Pons (tissue), 1 donor: ENCODE results near the gene EMP2.

Source experiments
- DNase-seq: peaks from one replicate; pipeline ENCODE4 v3.0.0-alpha.2; 2016; ENCODE audit warnings: low spot score

EMP2 gene

DNA sequence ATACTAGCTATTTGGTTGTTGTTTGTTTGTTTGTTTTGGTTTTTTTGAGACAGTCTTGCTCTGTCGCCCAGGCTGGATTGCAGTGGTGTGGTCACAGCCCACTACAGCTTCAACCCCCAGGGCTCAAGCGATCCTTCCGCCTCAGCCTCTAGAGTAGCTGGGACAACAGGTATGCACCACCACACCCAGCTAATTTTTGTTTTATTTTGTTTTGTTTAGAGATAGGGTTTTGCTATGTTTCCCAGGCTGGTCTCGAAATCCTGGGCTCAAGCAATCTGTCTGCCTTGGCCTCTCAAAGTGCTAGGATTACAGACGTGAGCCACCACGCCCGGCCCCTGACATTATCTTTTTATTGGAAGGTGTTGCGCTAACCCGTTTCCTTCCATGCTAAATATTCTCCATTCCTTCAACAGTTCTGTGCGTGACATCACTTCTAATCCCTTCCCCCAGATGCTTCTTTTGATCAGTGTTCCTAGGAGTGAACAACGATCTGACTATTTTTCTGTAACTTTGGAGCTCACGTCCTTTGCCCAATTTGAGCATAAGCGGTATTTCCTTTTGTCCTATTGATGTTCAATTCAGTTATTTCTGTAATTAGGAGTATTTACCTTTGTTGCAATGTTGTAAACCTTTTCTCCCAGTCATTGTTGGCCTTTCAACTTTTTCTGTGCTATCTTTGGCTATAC is 30.2 kb upstream of the EMP2 start:
- DNase-seq: no peak

DNA sequence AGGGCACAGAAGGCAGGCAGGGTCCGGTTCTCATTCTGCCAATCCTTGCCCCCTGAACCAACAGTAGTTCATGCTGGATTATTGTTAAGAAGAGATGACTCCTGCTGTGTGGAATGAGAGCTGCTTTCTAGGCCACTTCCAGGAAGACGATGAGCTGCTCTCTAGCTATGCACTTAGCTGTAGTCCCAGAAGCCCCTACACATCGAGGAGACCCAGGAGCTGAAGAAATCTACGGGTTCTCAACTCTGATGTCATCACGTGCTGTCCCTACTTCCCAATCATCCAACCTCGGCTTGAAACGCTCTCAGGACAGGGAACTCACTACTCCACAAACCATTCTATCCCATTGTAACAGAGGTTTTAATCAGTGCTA is 29.0 kb upstream of the EMP2 start:
- DNase-seq: no peak

DNA sequence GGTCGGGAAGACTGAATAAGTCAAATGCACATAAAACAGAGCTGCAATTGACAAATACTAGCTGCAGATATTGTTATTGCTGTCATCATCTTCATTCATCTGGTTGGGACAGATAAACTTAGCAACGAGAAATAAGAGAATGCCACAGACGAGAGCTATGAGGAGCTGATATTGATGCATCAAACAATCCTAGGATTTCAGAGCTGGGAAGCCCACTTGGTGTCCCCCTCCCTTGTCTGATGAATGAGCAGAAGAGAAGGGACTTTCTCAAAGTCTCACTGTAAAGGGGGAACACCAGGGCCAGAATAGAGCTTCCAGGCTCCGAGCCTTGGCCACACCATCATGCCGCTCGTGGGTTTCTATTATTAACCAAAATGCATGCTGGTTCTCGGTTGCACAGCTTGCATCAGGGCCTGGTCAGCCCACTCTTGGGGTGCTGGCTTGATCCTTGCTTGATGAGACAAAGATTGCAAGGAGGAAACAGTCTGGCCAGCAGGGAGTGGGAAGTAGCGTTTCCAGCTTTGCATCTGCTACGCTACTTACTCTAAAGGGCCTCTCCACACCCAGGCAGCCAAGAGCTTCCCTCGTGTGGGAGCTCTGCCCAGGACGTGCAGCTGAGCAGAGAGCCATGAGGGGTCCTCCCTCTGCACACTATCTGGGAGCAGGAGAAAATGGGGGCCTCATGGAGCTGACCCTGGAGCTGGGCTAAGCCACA is 28.4 kb upstream of the EMP2 start:
- DNase-seq: no peak

DNA sequence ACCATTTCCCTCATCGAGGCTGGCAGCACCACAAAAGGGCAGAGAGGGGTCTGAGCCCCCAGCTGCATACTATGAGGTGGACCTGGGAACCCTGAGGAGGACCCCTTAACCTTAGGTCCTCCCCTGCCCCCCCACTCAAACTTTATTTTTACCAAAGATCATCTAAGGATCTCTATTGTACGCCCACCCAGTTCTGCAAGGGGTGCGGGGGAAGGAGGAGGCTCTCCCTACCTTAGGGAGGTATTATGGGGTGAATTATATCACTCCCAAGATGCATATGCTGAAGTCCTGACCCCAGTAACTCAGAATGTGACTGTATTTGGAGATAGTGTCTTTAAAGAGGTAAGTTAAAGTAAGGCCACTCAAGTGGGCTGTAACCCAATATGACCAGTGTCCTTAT is 26.8 kb upstream of the EMP2 start:
- no peak for DNase-seq

DNA sequence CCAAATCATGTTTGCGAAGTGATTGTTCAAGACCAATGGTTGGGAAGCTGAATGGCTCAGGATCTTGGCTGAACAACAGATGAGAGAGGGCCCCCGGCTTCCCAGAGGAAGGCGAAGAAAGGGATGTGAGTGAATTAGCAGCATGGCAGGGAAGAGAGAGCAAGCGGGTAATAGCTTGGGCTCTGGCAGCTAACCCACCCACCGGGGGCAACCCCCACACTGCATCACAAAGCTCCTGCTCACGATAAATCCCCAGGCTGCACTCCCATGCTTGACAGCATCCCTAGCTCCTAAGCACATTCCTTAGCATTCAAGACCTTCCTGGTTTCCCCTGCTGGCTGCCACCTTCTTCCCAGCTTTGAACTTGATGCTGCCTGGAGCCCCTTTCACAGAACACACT is 26.2 kb upstream of the EMP2 start:
- DNase-seq: no peak

DNA sequence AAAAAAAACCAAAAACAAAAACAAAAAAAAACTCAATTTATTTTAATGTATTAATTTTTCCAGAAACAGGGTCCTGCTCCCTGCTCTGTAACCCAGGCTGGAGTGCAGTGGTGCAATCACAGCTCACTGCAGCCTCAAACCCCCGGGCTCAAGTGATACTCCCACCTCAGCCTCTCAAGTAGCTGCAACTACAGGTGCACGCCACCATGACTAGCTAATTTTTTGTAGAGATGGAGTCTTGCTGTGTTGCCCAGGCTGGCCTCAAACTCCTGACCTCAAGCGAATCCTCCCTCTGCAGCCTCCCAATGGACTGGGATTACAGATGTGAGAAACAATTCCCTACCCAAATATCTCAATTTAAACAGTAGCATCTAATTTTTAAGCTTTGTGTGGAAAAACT is 25.2 kb upstream of the EMP2 start:
- DNase-seq: no peak

DNA sequence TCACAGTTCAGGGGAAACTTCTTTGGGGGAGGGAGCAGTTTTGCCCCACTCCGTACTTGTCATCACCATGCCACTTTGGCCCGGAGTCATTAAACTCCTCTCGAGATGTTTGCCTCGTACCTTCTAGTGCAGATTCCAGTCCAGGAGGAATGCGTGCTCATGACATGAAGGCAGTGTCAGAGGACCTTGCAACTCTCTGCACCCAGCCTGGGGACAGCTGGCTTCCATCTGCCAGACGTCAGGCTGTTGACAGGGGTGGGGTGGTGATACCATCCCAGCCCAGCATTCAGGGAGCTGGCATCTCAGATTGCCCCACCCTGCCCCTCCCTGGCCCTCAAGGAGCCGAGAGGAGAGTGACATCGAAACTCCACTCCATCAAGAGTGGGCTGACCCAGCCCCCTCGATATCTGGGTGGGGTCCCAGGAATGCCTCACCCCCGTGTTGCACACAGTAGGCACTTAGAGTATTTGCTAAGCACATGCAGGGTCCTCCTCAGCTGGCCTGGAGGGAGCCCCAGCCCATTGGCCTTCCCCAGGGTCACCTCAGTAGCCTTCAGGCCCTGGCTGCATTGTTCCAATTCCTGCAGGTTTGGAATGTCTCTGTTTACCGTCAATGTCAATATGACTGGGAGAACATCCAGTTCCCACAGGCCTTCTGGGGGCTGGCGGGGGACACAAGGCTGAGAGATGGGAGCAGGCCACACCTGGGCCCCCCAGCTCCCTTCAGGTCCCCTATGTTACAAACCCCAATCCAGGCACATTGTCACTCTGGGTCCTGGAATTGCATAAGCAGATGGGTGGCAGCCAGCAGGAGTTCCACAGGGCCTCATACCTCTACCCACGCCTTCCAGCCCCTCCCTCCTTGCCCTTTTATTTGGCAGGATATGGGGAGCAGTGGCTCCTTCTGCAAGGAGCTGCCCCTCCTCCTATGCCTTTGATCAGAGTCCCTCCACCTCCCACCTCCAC is 21.3 kb upstream of the EMP2 start:
- DNase-seq: no peak

DNA sequence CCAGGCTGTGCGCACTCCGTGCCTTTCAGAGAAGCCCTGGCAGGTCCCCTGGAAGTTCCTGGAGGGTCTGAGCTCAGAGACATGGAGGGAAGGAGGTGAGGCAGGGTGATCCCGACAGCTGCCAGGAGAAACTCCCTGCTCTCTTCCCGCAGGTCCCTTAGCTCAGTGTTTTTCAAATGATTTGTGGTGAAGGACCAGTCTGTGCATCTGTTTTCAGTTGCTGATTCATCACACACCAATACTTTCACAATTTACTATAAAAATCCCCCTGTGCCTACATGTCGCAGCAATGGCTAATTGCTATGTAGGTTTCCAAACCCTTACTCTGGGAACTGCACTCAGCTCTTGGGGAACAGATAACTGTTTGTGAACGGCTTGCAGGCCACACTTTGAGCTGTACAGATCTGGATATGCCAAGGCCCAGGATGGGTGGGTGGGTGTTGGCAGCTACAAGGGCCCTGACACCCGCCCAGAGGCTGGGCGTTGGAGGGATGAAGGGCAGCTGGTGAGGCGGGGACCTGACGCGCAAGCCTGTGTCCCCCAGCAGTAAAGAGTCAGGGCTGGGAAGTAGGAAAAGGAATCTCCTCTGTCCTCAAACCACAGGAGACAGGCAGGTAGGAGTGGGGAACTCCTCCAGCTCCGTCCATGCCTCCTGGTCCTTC is 20.5 kb upstream of the EMP2 start:
- DNase-seq: no peak

DNA sequence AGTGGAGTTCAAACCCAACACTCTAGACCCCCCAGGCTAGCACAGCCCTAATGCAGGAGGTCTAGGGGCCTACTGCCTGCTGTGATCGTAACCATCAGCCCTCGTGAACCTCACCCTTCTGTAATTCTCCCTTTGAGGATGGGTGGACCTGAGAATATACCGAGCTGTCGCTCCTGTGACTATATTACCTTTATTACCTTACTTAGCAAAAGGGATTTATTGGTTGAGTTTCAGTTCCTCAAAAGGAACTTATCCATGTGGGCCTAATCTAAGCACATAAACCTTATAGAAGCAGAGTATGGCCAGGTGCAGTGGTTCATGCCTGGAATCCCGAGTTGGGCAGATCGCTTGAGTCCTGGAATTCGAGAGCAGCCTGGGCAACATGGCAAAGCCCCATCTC is 19.2 kb upstream of the EMP2 start:
- DNase-seq: no peak

DNA sequence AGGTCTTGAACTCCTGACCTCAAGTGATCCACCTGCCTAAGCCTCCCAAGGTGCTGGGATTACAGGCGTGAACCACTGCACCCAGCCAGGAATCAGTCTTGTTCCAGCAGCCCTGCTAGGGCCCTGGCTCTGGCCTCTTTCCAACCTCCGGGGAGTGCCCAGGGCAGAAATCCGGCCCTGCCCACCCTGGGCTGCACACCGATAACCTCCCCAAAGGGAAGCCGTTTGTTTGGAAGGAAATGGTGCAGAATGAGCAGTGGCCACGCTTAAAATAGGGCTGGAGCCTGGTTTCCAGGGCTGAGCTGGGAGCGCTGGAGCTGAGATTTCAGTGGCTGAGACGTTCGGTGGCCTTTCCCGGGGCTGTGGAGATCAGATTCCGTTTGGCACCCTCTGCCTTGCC is 17.8 kb upstream of the EMP2 start:
- no peak for DNase-seq

DNA sequence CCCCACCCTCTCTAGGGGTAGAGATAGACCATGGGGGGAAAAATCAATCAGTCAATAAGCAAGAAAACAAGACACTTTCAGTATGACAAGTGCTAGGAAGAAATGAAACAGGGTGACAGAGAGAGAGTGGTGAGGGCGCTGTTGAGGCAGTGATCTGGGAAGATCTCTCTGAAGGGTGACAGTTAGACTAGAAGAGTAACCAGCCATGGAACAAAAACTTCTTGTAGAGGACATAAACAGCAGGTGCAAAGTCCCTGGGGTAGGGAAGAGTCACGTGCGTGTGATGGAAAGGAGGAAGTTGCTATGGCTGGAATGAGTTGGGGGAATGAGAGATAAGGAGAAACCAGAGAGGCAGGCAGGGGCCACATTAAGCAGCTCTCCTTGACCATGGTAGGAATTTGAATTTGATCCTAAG is 16.8 kb upstream of the EMP2 start:
- no peak for DNase-seq

DNA sequence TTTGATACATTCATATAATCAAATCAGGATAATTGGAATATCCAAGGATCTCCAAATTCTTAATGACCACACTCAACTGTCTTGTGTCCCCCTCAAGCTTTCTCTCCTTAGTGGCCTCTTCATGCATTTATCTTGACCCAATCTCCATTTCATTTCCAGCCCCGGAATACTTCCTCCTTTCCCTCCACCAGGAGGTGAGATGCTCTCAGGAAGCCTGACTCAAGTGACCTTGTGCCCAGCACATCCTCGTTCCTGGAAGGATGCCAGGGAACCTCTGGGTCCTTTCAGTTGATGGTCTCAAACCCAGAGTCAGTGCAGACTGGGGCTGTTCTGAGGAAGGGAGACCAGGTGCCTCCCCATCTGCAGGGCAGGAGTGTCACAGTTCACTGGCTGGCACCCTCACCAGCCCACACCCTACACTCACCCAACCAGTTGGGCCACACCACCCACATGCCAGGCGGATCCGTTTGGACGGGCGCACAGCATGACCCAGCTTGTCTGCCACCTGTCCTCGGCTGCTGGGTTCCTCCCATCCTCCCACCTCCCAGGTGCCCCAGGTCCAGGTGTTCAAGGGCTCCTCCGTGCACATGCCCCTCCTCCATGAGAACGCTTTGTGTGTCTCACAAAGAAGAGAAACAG is 14.0 kb upstream of the EMP2 start:
- no peak for DNase-seq

DNA sequence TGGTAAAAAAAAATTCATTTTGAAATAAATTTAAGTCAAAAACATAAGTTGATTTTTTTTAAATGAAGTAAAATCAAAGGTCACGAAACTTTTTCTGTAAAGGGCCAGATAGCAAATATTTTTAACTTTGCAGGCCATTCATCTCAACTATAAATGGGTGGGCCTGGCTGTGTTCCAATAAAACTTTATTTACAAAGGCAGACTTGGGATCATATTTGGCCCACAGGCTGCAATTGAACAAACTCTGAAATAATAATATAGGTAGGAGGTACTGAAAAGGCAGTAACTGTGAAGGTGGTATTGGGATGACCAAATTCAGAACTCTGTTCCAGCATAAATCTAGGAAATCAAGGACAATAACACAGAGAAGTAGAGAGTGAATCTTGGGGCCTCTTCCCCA is 12.2 kb upstream of the EMP2 start:
- DNase-seq: no peak

DNA sequence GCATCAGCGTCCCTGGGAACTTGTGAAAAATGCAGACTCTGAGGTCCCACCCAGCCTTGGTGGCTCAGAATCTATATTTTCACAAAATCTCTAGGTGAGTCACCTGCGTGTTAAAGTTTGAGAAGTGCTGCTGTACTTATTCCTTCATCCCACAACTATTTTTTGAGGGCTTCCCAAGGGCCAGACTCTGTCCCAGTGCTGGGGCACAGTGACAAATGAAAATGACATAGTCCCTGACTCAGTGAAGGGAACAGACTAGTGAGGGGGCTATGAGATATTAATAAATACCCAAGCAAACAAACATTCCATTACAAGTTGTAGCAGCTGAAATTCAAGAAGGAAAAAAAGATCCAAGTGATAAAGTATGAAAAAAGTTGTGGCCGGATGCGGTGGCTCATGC is 9.9 kb upstream of the EMP2 start:
- no peak for DNase-seq

DNA sequence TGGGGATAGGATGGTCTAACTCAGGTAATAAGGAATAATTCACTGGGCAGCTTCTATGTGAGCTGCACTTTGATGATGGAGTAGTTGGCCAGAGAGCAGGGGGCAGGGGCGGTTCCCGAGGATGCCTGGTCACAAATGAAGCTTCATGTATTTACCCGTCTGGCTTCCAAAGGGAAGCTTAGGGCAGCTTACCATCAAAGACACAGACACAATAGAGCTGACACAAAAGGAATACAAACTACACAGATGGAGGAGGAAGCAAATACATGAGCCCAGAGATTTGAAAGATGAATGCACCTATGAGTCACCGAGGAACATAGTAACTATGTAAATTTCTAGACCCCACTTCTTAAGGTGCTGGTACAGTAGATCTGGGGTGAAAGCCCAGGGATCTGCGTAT is 8.7 kb upstream of the EMP2 start:
- DNase-seq: no peak

DNA sequence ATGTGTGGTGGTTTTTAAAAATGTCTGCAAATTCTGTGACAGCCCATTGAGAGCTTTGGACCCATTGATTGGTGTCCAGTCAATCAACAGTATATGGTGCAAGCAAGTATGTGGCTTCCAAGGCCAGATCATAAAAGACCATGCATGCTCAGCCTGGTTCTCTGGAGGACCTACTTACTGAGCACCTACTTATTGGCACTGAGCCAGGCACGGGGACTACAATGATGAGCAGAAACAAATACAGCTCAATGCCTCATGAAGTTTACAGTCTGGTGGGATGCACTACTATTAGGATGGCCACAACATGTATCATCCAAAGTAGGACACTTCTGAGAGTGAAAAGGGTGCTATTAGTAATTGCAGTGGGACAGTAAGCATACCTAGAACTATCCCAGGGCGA is 7.2 kb upstream of the EMP2 start:
- DNase-seq: no peak

DNA sequence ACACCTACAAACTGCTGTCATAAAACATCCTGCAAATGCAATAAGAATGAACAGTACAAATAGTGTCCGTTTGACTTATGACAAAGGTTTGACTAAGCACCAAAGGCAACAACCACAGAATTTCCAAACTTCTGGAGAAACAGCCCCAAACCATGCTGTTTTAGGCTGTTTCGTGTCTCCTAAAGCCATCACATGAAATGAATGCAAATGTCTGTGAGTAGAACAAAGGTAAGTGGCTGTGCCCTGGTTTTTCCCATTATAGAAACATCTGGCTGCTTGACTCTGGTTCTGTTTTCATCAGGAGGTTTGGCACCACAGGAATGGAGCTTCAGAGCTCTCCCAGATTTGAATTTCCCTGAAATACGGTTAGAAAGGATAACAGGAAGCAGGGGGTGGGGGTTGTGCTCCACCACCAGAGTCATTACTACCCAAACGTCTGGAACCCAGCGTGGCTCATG is 4.6 kb upstream of the EMP2 start:
- DNase-seq: no peak

DNA sequence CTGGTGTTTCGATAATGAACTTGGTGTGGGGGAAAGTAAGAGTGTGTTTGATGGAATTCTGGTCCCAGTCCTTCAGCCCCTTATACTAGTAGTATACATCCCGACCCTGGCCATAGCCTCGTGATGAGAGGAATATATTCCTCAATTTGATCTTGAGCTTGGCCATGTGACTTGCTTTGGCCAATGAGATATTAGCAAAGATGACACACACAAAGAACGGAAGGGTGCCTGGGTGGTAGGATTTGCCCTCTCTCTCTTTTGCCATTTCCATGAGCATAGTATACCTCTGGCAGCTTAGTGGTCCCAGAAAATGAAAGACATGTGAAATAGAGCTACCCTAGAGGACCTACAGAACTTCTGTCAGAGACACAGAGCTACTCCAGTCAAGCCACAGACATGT is 2.9 kb upstream of the EMP2 start:
- no peak for DNase-seq

DNA sequence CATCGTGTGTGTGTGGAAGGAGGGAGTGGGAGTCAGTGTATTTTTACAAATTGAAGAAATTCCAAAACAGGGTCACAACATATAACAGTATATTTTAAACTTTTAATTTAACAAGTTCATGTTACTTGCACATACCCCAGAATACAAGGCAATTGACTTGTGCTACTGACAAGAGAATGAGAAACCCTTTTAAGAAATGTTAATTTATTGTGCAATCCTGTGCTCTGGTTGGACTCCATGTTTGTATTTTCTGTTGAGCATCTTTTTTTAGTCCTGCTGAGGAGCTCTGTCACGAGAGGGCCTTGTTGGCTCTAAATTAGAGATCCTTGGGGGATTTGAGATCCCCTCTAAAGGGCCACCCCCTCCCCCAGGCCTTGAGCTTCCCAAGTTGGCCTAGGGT is 1.1 kb upstream of the EMP2 start:
- no peak for DNase-seq

DNA sequence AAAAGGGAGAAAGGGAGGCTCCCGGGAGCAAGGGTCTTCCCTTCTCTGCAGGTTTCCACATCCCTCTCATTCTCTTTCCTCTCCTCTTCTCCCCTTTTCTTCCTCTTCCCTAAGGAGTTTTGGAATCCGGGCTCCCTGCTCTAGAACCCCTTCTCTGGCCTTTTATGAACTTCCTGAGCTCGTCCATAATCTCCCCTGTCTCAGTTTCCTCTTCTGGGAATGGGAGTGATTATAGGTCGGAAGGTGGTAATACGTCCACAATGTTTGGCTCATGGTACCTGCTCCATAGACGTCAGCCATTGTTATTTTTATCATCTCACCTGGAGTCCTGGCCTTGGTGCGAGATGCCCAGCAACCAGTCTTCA is 467 bp upstream of the EMP2 start:
- no peak for DNase-seq

DNA sequence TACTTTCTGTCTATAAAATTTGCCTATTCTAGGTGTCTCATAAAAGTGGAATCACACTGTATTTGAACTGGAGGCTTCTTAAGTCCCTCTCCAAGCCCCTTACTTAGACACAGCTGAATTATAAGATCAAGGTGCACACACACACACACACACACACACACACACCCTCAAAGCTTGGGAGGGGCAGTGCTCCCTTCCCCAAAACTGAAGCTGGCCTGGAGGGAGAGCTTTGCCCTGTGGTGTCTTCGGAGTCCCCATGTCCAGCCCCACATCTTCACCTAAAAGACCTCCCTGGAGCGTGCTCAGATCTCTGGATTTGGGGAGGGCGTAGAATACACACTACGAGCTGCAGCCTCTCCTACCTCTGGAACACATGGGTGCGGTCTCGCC is 828 bp downstream of the EMP2 start:
- DNase-seq: no peak
